HG03457 (cell line): ENCODE data around the gene RNGTT.
"Not testable (repeated sequence)": the region's sequence is repeated elsewhere in the genome, so short reads cannot be mapped to it uniquely, and the experiment has no call there.

ENCODE experiments used
- ATAC-seq: cut with Tn5 transposase; IDR thresholded peaks from one replicate; pipeline ENCODE4 v1.9.1; 2021; ENCODE audit warnings: moderate number of reproducible peaks; ENCODE audit not compliant: unreplicated experiment

The RNGTT gene

GRCh38 chr6:88825856-88826255, 137.6 kb downstream of the RNGTT start:
- no peak for ATAC-seq

- ATAC-seq, result no peak
Observed at GRCh38 chr6:88823998-88824397, 139.4 kb downstream of the RNGTT start.

GRCh38 chr6:88815491-88815890, 147.9 kb downstream of the RNGTT start:
- no peak for ATAC-seq

- ATAC-seq, result no peak
Observed at GRCh38 chr6:88814909-88815308, 148.5 kb downstream of the RNGTT start.

- no peak for ATAC-seq
Observed at GRCh38 chr6:88813045-88813444, 150.4 kb downstream of the RNGTT start.

- ATAC-seq, result no peak
Observed at GRCh38 chr6:88810701-88811100, 152.7 kb downstream of the RNGTT start.

- ATAC-seq, result no peak
Observed at GRCh38 chr6:88810089-88810488, 153.3 kb downstream of the RNGTT start.

- ATAC-seq, result no peak
Observed at GRCh38 chr6:88808381-88808780, 155.0 kb downstream of the RNGTT start.

GRCh38 chr6:88807622-88808021, 155.8 kb downstream of the RNGTT start:
- ATAC-seq, result no peak

GRCh38 chr6:88806728-88807127, 156.7 kb downstream of the RNGTT start:
- no peak for ATAC-seq

- ATAC-seq, result no peak
Observed at GRCh38 chr6:88804701-88805100, 158.7 kb downstream of the RNGTT start.

- ATAC-seq, result no peak
Observed at GRCh38 chr6:88785478-88785877, 177.9 kb downstream of the RNGTT start.

- no peak for ATAC-seq
Observed at GRCh38 chr6:88780714-88781389, 182.6 kb downstream of the RNGTT start.

- ATAC-seq, result no peak
Observed at GRCh38 chr6:88775866-88776571, 187.4 kb downstream of the RNGTT start.

- ATAC-seq, result not testable (repeated sequence)
Observed at GRCh38 chr6:88768114-88768513, 195.3 kb downstream of the RNGTT start.

GRCh38 chr6:88764081-88764480, 199.3 kb downstream of the RNGTT start:
- ATAC-seq, result no peak

- no peak for ATAC-seq
Observed at GRCh38 chr6:88763160-88763559, 200.3 kb downstream of the RNGTT start.

- ATAC-seq, result peak; percentile 51
Observed at GRCh38 chr6:88761237-88762031, 202.0 kb downstream of the RNGTT start.

- ATAC-seq, result no peak
Observed at GRCh38 chr6:88760091-88760490, 203.3 kb downstream of the RNGTT start.

- ATAC-seq, result no peak
Observed at GRCh38 chr6:88750936-88751335, 212.5 kb downstream of the RNGTT start.

- no peak for ATAC-seq
Observed at GRCh38 chr6:88749849-88750248, 213.6 kb downstream of the RNGTT start.

GRCh38 chr6:88748141-88748540, 215.3 kb downstream of the RNGTT start:
- ATAC-seq, result no peak
